Ovary (tissue), 3 donors: ENCODE measurements around the gene NOCT.

Experiments
- CTCF ChIP-seq, 3 donors: fragments of 450-650 bp in 2 of 3; fragments of 200-600 bp in 1 of 3; IDR thresholded peaks; one replicate each; pipeline versions ENCODE4 v1.5.1 to v1.8.0; 2016 to 2022; ENCODE audit warnings: antibody characterized with exemption in 3 of 3, mild to moderate bottlenecking in 1 of 3
- EP300 ChIP-seq: sonication (generic); formaldehyde crosslinking; IDR thresholded peaks from one replicate; pipeline ENCODE4 v1.6.1; 2017; ENCODE audit warnings: antibody characterized with exemption
- donor health status: DM: no; HTN: no; CAD: no.

- TF ChIP-seq CTCF (IDR thresholded peaks at IDR 0.05) (no peak), EP300 (no peak)
Observed at GRCh38 chr4:138984647-138985046, 30.9 kb upstream of the NOCT start.
